RWPE2 (cell line): ENCODE results near the gene PEPD.

Source experiments
- ATAC-seq: fragments of 200-7000 bp; cut with Tn5 transposase; 3 replicates; pipeline ENCODE4 v1.9.1; 2021; ENCODE audit warnings: low read depth
- DNase-seq: peaks from one replicate; pipeline ENCODE4 v3.0.0-alpha.2; 2020; ENCODE audit warnings: low spot score
- H3K27ac ChIP-seq: fragments of 450-650 bp; 2 replicates; pipeline ENCODE4 v1.5.1; 2017; ENCODE audit warnings: mild to moderate bottlenecking; ENCODE audit not compliant: poor library complexity, severe bottlenecking
- H3K27me3 ChIP-seq: fragments of 250-450 bp; sonication (Bioruptor Pico); 2 replicates; pipeline ENCODE4 v1.5.1; 2021; ENCODE audit warnings: mild to moderate bottlenecking, moderate library complexity; ENCODE audit not compliant: insufficient read depth, poor library complexity, severe bottlenecking
- H3K36me3 ChIP-seq: fragments of 250-450 bp; sonication (Bioruptor Pico); 2 replicates; pipeline ENCODE4 v1.5.1; 2020; ENCODE audit warnings: low read depth, mild to moderate bottlenecking, moderate library complexity
- H3K4me1 ChIP-seq: fragments of 250-450 bp; sonication (Bioruptor Pico); 2 replicates; pipeline ENCODE4 v1.5.1; 2021; ENCODE audit warnings: mild to moderate bottlenecking, moderate library complexity; ENCODE audit not compliant: insufficient read depth, poor library complexity, severe bottlenecking
- H3K4me3 ChIP-seq: fragments of 250-450 bp; sonication (Bioruptor Pico); 2 replicates; pipeline ENCODE4 v1.5.1; 2021; ENCODE audit warnings: mild to moderate bottlenecking, moderate library complexity; ENCODE audit not compliant: severe bottlenecking
- H3K9me3 ChIP-seq: fragments of 250-450 bp; sonication (Bioruptor Pico); 2 replicates; pipeline ENCODE4 v1.5.1; 2021; ENCODE audit warnings: mild to moderate bottlenecking, moderate library complexity; ENCODE audit not compliant: severe bottlenecking
- CTCF ChIP-seq: fragments of 450-650 bp; IDR thresholded peaks from one replicate; pipeline ENCODE4 v1.5.1; 2017; ENCODE audit warnings: mild to moderate bottlenecking, moderate library complexity; ENCODE audit not compliant: poor library complexity, severe bottlenecking

PEPD gene

GRCh38 chr19:33450689-33451088 is 70.9 kb downstream of the PEPD start:
- ATAC-seq = no peak
- no peak for TF ChIP-seq CTCF
- Histone ChIP-seq H3K36me3 (no peaks in the 10 kb centered on the region), H3K27ac (no peak overlapping the region), H3K9me3 (no peaks in the 10 kb centered on the region), H3K4me3 (no peak overlapping the region), H3K27me3 (no peaks in the 10 kb centered on the region), H3K4me1 (no peaks in the 10 kb centered on the region)
- peak; percentile 16 for DNase-seq

- Histone ChIP-seq H3K27me3 (no peaks in the 10 kb centered on the region), H3K27ac (no peak overlapping the region), H3K36me3 (no peaks in the 10 kb centered on the region), H3K4me1 (no peaks in the 10 kb centered on the region), H3K4me3 (no peak overlapping the region), H3K9me3 (no peaks in the 10 kb centered on the region)
- TF ChIP-seq CTCF = no peak
- peak; percentile 19 for DNase-seq
- ATAC-seq = no peak
These were observed 71.8 kb downstream of the PEPD start for GRCh38 chr19:33449799-33450198.

- no peak overlapping the region for H3K4me3 ChIP-seq
- no peaks in the 10 kb centered on the region for H3K4me1 ChIP-seq
- peak; percentile 12 for DNase-seq
- no peak for ATAC-seq
- no peak overlapping the region for H3K27ac ChIP-seq
- no peaks in the 10 kb centered on the region for H3K9me3 ChIP-seq
- TF ChIP-seq CTCF = no peak
- H3K27me3 ChIP-seq = no peaks in the 10 kb centered on the region
- H3K36me3 ChIP-seq = no peaks in the 10 kb centered on the region
These were observed 73.5 kb downstream of the PEPD start for GRCh38 chr19:33448159-33448516.

GRCh38 chr19:33447336-33448158 is 74.0 kb downstream of the PEPD start:
- Histone ChIP-seq H3K4me1 (no peaks in the 10 kb centered on the region), H3K4me3 (no peak overlapping the region), H3K27me3 (no peaks in the 10 kb centered on the region), H3K27ac (no peak overlapping the region), H3K36me3 (no peaks in the 10 kb centered on the region), H3K9me3 (no peaks in the 10 kb centered on the region)
- no peak for TF ChIP-seq CTCF
- DNase-seq (peak; percentile 42), ATAC-seq (no peak; the same call in 2 of the 3 replicates)
